ENCODE results near the gene ZGPAT. TPM values are rescaled to one million over a fixed set of nuclear protein-coding genes. Genes with fewer than 3 reads are reported as not detected.

The ZGPAT gene
- total and polyA plus RNA-seq, 10 of the 15 experiments (the other 5 are each of a cell fraction or from before 2014, with no cell fraction given): 0.58 to 52.9 (median 18.0) TPM

DNA sequence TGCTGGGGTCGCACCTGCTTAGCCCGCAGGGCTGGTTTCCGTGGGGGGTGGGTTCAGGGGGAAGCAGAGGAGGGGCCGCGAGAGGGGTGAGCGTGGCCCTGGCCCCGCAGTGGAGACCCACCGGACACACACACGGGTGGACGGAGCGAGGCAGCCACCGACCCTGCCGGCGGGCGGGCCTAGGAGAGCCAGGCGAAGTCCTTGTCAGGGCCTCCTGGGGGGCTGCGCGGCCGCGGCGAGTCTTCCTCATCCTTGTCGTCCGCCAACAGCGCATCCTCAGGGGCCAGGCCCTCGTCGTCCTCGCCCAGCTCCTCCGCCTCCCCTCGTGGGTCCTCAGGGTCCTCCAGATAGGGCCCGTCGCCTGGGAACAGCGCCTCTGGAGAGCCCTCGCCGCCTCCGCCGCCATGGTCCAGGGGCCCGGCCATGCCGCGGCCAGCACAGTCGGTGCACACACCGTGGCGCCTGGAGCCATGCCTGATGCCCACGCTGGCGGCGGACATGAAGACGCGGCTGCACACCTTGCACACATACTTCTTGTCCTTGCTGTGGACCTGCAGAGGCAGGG, 39.0 kb downstream of the ZGPAT start:
- no peak overlapping the region for H3K9ac ChIP-seq (ENCODE audit: control insufficient read depth, insufficient read depth, low read length)
- ChIA-PET CTCF (no interaction called here), SMC1A (ENCODE audit: uncharacterized antibody, unreplicated experiment) (no interaction called here), POLR2A (no interaction called here), RAD21 (ENCODE audit: unreplicated experiment) (no interaction called here)
- H3K27me3 ChIP-seq (replicated peaks in 1 of 2; ENCODE audit: control insufficient read depth in 2 of 2, insufficient read depth in 2 of 2, low read length in 1 of 2): no peaks in the 10 kb centered on the region
- ATAC-seq (no peak), FAIRE-seq (no peak), DNase-seq (ENCODE audit: low read depth, low spot score) (no peak)
- no peaks in the 10 kb centered on the region for H3K4me1 ChIP-seq (ENCODE audit: control insufficient read depth, insufficient read depth, low read length)
- peaks cover 0 to 4% of the 10 kb centered on the region in 2 experiments; a peak in 2 of 4 replicates for H3K36me3 ChIP-seq (ENCODE audit: control insufficient read depth in 2 of 2, insufficient read depth in 2 of 2, low read length in 1 of 2)
- H3K9me3 ChIP-seq (replicated peaks; ENCODE audit: control insufficient read depth, insufficient read depth, low read length): no peaks in the 10 kb centered on the region
- H4K20me1 ChIP-seq (ENCODE audit: control insufficient read depth, insufficient read depth): no peaks in the 10 kb centered on the region
- no peak overlapping the region for H3K4me3 ChIP-seq
- no peaks in the 10 kb centered on the region for H3K79me2 ChIP-seq (ENCODE audit: control insufficient read depth, insufficient read depth, low read length)
- in situ Hi-C loops (cut with MboI): no loop called here
- intact Hi-C loops (cut with micrococcal nuclease; ENCODE audit: unreplicated experiment): no loop called here
- no TSS peak for BruUV-seq (replicated peaks)
- no peak overlapping the region for H3K27ac ChIP-seq (ENCODE audit: control insufficient read depth, insufficient read depth)
- no peak overlapping the region for H2AFZ ChIP-seq (ENCODE audit: control insufficient read depth, low read depth, low read length)
- H3K4me2 ChIP-seq (ENCODE audit: control insufficient read depth, insufficient read depth): no peak overlapping the region
- WGBS (ENCODE audit: insufficient coverage, insufficient replicate concordance, low lambda C conversion rate, missing lambda C conversion rate): 96% methylated on average over 42 of the region's 47 CpGs
- TF ChIP-seq, protein P1, sequence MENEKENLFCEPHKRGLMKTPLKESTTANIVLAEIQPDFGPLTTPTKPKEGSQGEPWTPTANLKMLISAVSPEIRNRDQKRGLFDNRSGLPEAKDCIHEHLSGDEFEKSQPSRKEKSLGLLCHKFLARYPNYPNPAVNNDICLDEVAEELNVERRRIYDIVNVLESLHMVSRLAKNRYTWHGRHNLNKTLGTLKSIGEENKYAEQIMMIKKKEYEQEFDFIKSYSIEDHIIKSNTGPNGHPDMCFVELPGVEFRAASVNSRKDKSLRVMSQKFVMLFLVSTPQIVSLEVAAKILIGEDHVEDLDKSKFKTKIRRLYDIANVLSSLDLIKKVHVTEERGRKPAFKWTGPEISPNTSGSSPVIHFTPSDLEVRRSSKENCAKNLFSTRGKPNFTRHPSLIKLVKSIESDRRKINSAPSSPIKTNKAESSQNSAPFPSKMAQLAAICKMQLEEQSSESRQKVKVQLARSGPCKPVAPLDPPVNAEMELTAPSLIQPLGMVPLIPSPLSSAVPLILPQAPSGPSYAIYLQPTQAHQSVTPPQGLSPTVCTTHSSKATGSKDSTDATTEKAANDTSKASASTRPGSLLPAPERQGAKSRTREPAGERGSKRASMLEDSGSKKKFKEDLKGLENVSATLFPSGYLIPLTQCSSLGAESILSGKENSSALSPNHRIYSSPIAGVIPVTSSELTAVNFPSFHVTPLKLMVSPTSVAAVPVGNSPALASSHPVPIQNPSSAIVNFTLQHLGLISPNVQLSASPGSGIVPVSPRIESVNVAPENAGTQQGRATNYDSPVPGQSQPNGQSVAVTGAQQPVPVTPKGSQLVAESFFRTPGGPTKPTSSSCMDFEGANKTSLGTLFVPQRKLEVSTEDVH (IDR thresholded peaks at IDR 0.05; ENCODE audit: low read depth, partially characterized antibody): no peak
- TF ChIP-seq NR2C1 (IDR thresholded peaks at IDR 0.05): no peak
- TF ChIP-seq BACH1 (IDR thresholded peaks at IDR 0.05; ENCODE audit: borderline replicate concordance): no peak
- TF ChIP-seq ZBED1 (IDR thresholded peaks at IDR 0.05; ENCODE audit: borderline replicate concordance): no peak
- TF ChIP-seq POU2F2 (IDR thresholded peaks at IDR 0.05; ENCODE audit: borderline replicate concordance, low read depth, low read length): no peak
- TF ChIP-seq ZBTB40 (IDR thresholded peaks at IDR 0.05; ENCODE audit: borderline replicate concordance): no peak
- no peak for TF ChIP-seq NKRF (conservative IDR thresholded peaks at IDR 0.05)
- TF ChIP-seq, protein P2, sequence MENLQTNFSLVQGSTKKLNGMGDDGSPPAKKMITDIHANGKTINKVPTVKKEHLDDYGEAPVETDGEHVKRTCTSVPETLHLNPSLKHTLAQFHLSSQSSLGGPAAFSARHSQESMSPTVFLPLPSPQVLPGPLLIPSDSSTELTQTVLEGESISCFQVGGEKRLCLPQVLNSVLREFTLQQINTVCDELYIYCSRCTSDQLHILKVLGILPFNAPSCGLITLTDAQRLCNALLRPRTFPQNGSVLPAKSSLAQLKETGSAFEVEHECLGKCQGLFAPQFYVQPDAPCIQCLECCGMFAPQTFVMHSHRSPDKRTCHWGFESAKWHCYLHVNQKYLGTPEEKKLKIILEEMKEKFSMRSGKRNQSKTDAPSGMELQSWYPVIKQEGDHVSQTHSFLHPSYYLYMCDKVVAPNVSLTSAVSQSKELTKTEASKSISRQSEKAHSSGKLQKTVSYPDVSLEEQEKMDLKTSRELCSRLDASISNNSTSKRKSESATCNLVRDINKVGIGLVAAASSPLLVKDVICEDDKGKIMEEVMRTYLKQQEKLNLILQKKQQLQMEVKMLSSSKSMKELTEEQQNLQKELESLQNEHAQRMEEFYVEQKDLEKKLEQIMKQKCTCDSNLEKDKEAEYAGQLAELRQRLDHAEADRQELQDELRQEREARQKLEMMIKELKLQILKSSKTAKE (IDR thresholded peaks at IDR 0.05; ENCODE audit: low read depth, poor library complexity, severe bottlenecking): no peak
- no peak for TF ChIP-seq PML (IDR thresholded peaks at IDR 0.05; ENCODE audit: low read length)
- TF ChIP-seq TCF7 (IDR thresholded peaks at IDR 0.05; ENCODE audit: borderline replicate concordance): no peak
- no peak for TF ChIP-seq SMAD1 (IDR thresholded peaks at IDR 0.05; ENCODE audit: low read depth, partially characterized antibody)
- TF ChIP-seq LARP7 (IDR thresholded peaks at IDR 0.05): no peak
- no peak for TF ChIP-seq HDGF (IDR thresholded peaks at IDR 0.05)
- TF ChIP-seq BCL11A (IDR thresholded peaks at IDR 0.05; ENCODE audit: low read depth, low read length): no peak

Measured in GM12878 (cell line).